ENCODE data around the gene CDKN2AIP.

CDKN2AIP gene

GRCh38 chr4:183444214-183445096 is at the start of gene CDKN2AIP:
Gene CDKN2AIP, plus strand, starts transcription at chr4:183444636. Its CDS starts 162 bp downstream, at chr4:183444798.
- peak; percentile 77 for DNase-seq

GRCh38 chr4:183395395-183395794 is 49.0 kb upstream of the CDKN2AIP start:
- no peak for DNase-seq

- DNase-seq: no peak
Observed at GRCh38 chr4:183396227-183396637, 48.2 kb upstream of the CDKN2AIP start.

GRCh38 chr4:183397741-183398297 is 46.6 kb upstream of the CDKN2AIP start:
- DNase-seq: no peak

- DNase-seq: no peak
Observed at GRCh38 chr4:183398298-183399125, 45.9 kb upstream of the CDKN2AIP start.

- no peak for DNase-seq
Observed at GRCh38 chr4:183399126-183399522, 45.3 kb upstream of the CDKN2AIP start.

- no peak for DNase-seq
Observed at GRCh38 chr4:183399616-183400015, 44.8 kb upstream of the CDKN2AIP start.

DNA sequence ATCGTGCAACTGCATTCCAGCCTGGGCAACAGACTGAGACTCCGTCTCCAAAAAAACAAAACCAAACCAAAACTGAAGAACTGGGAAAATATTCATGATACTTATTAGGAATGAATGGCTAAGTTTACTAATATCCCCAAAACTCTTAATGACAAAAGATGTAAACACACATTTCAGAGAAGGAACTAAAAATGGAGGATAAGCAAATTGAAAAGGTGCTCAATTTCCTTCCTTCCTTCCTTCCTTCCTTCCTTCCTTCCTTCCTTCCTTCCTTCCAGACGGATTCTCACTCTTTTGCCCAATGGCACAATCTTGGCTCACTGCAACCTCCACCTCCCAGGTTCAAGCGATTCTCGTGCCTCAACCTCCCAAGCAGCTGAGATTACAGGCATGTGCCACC is 44.4 kb upstream of the CDKN2AIP start:
- DNase-seq: no peak

- no peak for DNase-seq
Observed at GRCh38 chr4:183401473-183401872, 43.0 kb upstream of the CDKN2AIP start.

DNA sequence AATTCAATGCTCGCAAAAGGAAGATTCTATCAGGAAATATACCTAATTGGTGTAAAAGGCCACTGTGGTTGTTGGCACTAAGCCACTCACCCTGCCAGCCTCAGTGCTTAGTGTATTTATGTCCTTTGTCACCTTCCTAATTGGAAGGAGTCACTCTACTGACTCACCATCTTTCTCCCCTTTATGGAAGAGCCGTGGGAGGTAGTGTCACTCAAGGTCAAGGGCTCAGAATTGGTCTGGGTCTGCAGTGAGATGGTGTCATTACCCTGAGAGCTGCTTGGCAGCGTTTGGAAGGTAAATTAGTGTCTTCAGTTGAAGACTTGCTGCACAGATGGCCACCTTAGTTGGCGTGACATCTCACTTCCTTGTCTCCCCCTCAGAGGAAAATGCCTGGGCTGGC is 41.7 kb upstream of the CDKN2AIP start:
- DNase-seq: no peak

DNA sequence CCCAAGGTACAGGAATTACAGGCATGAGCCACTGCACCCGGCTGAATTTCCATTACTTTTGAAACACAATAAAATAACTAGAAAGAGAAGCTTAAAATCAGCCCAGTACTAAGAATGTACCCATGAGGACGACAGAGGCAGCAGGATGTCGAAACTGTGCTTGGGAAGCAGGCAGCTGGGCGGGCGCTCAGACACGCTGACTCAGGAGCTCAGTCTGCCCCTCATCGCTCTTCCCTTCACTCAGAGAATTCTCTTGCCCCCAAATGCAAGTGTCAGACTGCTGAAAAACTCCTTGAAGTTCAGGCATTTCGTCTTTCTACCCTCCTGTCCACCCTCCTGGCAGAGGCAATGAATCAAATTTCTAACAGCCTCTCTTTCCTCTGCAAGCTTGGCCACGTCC is 41.0 kb upstream of the CDKN2AIP start:
- no peak for DNase-seq

GRCh38 chr4:183403961-183404360 is 40.5 kb upstream of the CDKN2AIP start:
- DNase-seq: no peak

GRCh38 chr4:183405303-183405702 is 39.1 kb upstream of the CDKN2AIP start:
- DNase-seq: no peak

DNA sequence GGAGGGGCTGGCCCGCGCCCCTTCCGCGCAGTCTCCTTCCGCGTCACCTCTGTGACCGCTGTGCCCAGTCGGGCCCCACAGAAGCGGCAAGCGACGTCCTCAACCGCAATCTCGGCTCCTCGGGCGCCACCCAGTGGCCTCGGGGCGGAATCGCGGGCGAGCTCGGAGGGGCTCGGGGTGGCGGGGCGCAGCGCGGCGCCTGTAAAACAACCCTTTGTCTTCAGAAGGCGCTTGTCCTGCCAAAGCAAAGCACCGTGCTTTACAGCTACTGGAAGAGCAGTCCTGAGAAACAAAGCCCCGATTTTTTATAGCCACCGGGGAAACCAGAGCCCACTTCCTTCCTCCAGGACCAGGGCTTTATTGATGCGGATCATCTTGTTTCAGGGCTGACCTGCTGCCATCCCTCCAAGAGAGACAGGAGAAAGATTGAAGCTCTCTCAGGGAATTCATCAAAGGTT is 37.3 kb upstream of the CDKN2AIP start:
- DNase-seq: peak; percentile 42

DNA sequence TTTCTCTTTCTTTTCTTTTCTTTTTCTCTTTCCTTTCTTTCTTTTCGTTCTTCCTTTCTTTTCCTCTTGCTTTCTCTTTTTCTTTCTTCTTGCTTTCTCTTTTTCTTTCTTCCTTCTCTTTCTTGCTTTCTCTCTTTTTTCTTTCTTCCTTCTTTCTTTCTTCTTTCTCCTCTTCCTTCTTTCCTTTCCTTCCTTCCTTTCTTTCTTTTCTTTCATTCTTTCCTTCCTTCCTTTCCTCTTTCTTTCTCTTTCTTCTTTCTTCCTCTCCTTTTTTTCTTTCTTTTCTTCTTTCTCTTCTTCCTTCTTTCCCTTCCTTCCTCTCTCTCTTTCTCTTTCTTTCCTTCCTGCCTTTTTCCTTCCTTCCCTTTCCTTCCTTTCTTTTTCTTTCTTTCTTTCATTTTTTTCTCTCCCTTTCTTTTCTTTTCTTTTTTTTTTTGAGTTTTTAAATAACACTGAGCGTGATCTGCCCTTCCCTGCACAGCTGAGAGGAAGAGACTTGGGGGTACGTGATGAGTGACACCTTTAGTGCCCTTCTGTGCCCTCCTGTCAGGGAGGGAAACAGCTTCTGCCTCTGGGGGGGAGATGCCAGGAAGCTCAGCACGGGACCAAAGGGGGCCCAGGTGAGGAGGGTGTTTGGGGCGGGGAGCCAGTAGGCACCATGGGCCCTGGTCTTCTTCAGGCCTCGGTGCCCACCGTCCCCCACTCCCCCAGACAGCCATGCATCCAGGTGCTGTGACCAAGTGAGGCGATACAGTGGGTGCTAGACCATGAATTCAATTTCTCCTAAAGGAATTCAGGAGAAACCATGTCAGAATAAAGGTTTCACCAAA is 36.6 kb upstream of the CDKN2AIP start:
- no peak for DNase-seq

GRCh38 chr4:183408796-183409195 is 35.6 kb upstream of the CDKN2AIP start:
- DNase-seq: no peak

- DNase-seq: no peak
Observed at GRCh38 chr4:183409483-183409882, 35.0 kb upstream of the CDKN2AIP start.

- DNase-seq: no peak
Observed at GRCh38 chr4:183409934-183410333, 34.5 kb upstream of the CDKN2AIP start.

DNA sequence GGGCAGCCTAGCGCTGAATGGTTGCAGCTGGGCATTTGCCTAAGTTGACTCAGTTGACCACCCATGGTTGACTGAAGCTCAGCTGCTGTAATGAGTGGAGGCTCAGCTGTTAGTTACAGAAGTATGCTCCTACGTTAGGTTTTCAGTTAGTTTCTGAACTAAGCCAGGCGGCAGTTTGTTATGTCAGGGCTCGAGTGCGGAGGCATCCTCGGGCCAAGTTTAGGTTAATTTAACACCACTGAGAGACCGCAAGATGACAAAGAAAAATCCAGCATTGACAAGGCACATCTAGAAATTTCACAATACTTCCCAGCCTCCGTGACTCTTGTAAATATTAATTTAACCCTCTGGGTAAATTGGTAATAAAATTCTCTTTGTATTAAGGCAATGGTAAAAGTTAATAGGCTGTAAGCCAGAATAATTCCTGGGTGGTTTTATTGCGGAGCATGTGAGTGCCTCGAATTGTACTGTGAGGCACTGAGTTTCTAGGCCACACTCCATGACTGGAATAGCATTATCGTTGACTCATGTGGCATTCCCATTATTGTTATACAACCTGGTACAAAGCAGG is 33.1 kb upstream of the CDKN2AIP start:
- no peak for DNase-seq

DNA sequence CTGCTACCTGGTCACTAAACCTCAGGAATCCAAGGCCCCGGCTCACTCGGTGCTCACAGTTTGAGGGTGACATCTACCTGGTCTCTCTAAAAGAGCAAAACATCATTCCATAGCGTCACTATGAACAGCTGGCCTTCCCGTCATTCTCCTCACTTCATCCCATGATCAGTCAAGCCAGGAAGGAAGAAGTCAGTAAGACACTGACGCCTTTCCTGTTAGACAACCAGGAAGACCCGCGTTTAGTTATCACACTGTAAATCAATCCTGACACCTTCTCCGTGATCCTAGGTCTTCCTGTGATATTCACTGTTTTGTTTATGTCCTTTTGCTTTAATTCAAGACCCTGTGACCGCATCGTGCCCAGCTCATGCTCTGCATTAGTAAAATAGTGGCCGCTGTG is 31.6 kb upstream of the CDKN2AIP start:
- no peak for DNase-seq

DNA sequence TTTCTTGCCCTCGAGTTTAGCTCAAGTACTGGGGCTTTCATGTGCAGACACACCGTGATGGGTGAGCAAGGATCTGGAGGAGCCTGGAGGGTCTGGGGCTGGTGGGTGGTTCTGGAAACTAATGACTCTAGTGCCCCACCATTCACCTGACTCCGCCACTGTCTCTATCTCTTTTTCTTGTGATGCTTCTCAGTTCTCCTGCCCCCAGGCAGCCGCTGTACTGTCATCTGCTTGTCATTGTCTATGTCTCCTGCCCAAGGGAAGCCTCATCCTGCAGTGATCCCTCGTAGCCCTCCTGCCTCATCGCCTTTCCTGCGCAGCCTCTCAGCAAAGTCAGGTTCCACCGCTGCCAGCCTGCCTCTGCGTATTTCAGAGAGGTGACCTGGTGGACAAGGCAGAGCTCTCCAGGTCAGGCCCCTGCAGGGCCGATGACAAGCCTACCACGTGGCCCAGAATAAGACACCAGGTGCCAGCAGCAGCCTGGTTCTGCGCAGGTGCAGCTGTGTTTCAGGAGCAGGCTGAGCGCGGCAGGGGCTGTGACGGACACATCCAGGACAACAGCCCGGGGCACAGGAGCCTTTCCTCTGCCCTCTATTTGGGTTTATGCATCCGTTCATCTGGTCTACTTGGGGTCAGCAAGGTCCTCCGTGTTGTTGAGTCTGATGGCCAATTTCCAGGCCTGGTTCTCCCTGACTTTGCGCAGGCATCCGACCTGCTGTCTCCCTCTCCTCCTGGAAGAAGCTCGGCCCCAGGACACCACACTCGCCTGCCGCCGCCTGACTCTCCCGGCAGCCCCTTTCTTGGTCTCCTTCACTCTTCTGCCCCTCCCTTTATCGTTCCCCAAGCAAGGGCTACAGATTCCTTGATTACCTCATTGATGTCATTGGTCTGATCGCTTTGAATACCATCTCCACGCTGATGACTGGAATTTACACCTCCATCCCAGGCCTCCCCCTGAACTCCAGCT is 30.9 kb upstream of the CDKN2AIP start:
- no peak for DNase-seq
